T-helper 2 cell treated with Interferon-gamma antibody and Interleukin-4, amounts not matched to agents 5 μg/mL and 100 μg/mL, for 36 hours (primary cell): ENCODE measurements around the gene FNDC7.
"Not testable (repeated sequence)": the region's sequence is repeated elsewhere in the genome, so short reads cannot be mapped to it uniquely, and the experiment has no call there.

Experiments used
- DNase-seq: peaks from one replicate; pipeline ENCODE4 v3.0.0; 2021; ENCODE audit warnings: low spot score
- H3K27ac Mint-ChIP-seq: one replicate; pipeline ENCODE4 v1.8.0; 2021; ENCODE audit warnings: mild to moderate bottlenecking, mixed read lengths
- H3K27me3 Mint-ChIP-seq: one replicate; pipeline ENCODE4 v1.8.0; 2021; ENCODE audit warnings: low read depth, mixed read lengths
- H3K36me3 Mint-ChIP-seq: one replicate; pipeline ENCODE4 v1.8.0; 2021; ENCODE audit warnings: low read depth, mixed read lengths
- H3K4me1 Mint-ChIP-seq: one replicate; pipeline ENCODE4 v1.8.0; 2021; ENCODE audit warnings: low read depth, mixed read lengths
- H3K4me3 Mint-ChIP-seq: one replicate; pipeline ENCODE4 v1.8.0; 2022; ENCODE audit warnings: mild to moderate bottlenecking, moderate library complexity, mixed read lengths
- H3K9me3 Mint-ChIP-seq: one replicate; pipeline ENCODE4 v1.8.0; 2021; ENCODE audit warnings: mixed read lengths

Gene FNDC7

DNA sequence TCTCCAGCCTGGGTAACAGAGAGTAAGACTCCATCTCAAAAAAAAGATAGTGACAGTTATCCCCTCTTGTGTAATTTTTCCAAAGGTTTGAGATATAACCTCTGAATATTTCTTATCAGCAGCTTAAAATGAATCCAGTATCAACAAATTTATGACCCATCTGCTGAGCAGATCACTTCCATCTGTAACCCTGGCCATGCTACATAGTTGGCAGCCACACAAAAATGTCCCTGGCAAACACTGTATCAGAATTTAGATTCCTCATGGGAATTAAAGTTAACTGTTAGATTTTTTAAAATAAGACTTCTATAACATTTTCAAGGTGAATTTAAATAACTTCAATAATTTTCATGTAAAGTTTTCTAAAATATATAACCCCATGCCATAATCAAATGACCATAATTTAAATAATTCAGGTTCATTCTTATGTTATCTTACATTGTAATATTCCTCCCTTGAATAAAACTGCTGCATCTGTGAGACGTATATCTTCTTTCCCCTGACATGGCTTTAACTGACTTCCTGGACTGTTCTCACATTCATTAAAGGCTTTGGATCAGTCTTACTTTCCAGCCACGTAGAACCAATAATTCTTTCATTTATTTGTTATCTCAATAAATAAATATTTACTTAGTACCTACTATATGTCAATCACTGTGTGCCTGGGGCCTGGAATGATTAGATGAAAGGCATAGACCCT is 25.9 kb upstream of the FNDC7 start:
- H3K27ac Mint-ChIP-seq: no peak overlapping the region
- H3K4me1 Mint-ChIP-seq: peaks cover 13% of the 10 kb centered on the region
- H3K9me3 Mint-ChIP-seq: no peaks in the 10 kb centered on the region
- H3K27me3 Mint-ChIP-seq: peaks cover 15% of the 10 kb centered on the region
- H3K36me3 Mint-ChIP-seq: no peaks in the 10 kb centered on the region
- DNase-seq: no peak
- no peak overlapping the region for H3K4me3 Mint-ChIP-seq

DNA sequence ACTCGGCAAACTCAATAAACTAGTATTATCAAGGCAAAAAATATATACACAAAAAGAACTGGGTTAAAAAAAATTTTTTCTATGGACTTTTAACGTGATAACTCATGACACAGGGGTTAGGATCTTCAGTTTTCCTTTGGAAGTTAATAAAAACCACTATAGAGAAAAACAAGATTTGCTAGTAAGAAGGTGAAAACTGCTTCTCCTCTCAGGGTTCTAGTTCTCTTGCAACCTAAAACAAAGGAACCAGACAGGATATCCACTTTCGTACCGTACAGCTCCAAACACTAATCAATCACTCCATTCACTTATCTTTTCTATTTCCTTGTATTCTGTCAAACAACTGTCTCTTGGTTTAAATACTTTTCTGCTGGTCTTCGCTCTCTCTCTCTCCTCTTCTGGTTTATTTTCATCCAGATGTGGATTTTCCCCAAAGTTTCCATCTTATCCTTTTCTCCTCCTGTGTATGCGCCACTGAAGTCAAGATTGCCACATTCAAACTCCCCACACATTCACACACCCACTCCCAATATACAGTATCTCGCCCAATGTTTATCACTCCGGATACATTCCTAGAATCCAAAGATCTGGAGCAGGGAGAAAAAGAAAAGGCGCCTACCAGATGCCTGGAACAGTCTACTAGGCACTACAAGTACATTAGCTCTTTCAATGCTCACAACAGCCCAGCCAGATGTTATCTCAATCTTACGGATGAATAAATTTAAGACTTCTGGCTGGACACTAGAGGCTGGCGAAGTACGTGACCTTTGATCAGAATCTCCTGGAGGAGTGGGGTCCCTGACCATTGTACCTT is 21.4 kb upstream of the FNDC7 start:
- Mint-ChIP-seq H3K27ac (peak overlapping the region; percentile 100), H3K36me3 (peaks cover 34% of the 10 kb centered on the region), H3K4me1 (peaks cover 22% of the 10 kb centered on the region), H3K9me3 (no peaks in the 10 kb centered on the region), H3K4me3 (peak overlapping the region; percentile 100), H3K27me3 (peaks cover 9% of the 10 kb centered on the region)
- DNase-seq: no peak

DNA sequence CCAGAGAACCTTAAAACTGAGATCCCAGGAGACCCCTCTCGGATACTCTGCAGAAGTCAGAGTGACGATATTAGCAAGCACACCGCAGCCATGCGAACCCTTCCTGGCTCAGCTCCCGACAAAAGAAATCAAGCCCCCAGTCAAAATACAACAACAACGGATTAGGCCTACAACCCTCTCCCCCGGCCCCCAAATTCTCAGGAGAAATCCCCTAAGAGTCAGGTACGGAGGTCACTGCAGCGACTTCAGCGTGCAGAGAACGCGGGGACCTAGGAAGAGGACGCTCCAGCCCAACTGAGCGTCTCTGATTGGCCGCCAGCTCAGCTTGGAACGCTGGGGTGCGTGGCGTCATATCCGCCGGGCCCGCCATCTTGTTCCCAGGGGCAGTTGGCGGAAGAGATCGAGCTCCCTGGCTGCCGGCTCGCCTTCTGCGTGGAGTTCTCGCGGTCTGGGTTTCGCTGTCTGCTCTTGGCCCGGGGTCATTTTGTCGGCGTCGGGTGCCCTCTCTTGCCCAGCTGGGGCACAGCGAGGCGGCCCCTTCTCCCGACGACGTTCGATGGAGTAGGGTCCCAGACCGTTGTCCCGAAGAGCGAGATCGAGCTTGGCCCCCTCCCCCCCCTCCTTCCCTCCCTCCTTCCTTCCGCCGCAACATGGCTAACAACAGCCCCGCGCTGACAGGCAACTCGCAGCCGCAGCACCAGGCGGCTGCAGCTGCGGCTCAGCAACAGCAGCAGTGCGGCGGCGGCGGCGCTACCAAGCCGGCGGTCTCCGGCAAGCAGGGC is 20.6 kb upstream of the FNDC7 start, which contains the start of gene PRPF38B:
PRPF38B (plus strand) TSS at position 369 of the 782 bp plus-strand sequence; CDS start at position 651, 282 bp downstream.
- Mint-ChIP-seq H3K9me3 (no peaks in the 10 kb centered on the region), H3K4me1 (peaks cover 25% of the 10 kb centered on the region)

DNA sequence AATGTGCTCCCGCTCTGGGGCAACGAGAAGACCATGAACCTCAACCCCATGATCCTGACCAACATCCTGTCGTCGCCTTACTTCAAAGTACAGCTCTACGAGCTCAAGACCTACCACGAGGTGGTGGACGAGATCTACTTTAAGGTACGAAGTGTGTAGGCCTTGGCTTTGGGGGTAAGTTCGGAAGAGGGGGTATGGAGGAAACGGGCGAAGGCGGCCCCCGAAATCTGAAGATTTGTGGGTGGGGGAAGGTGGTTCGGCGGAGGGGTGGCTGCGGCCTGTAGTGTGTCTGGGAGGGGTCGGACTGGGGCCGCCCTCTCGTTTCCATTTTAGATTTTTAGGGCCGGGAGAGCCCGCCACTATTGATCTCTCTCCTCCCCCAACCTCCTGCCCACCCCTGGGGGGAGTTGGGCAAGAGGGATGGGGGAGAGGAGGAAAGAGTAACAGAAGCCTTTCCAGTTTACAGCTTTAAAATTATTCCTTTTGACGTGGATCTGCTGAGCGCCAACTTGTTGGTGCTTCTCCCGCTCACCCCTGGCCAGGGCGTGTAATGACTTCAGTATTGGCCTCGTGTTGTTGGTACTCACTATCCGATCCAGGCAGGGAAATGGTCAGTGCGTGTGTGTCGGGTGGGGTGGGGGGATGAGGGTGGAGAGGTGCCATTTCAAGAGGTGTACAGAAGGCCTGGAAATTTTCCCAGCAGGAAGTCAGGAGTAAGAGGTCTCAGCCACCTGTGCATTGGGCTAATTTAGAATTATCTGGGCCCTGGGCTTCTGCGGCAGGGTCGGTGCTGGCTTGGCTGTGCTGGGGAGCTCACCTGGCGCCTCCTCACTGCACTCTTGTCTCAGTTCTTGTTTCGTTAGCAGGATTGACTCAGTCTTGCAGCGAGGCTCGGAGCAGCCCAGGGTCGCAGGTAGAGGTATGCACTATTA is 19.7 kb upstream of the FNDC7 start:
- Mint-ChIP-seq H3K9me3 (no peaks in the 10 kb centered on the region), H3K4me3 (peak overlapping the region; percentile 100), H3K4me1 (peaks cover 31% of the 10 kb centered on the region), H3K36me3 (peaks cover 50% of the 10 kb centered on the region), H3K27ac (peak overlapping the region; percentile 100), H3K27me3 (peaks cover 6% of the 10 kb centered on the region)
- peak; percentile 31 for DNase-seq

More for the DNA sequence above, 20.6 kb upstream of the FNDC7 start, which contains the start of gene PRPF38B:
- H3K36me3 Mint-ChIP-seq: peaks cover 41% of the 10 kb centered on the region
- H3K27me3 Mint-ChIP-seq: peaks cover 9% of the 10 kb centered on the region
- peak within 1 kb of the TSS; percentile 100 for H3K27ac Mint-ChIP-seq
- peak within 1 kb of the TSS; percentile 100 for H3K4me3 Mint-ChIP-seq
- DNase-seq: peak; percentile 94

DNA sequence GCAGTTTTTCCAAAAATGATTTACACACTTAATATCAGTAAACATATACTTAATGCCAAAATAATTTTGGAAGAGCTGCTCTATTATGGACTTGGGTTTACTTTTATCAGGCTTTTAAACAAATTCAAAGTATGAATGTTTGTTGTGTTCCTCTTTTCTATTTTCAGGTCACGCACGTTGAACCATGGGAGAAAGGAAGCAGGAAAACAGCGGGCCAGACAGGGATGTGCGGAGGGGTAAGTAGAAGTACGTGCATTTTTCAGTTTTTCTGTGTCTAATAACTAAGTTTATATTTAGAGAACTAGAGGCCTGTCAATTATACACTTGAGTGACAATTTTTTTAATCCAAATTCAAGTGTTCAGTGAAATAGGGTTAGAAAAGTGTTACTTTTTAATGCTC is 17.2 kb upstream of the FNDC7 start:
- H3K4me3 Mint-ChIP-seq: peak overlapping the region; percentile 82
- DNase-seq: no peak
- no peaks in the 10 kb centered on the region for H3K9me3 Mint-ChIP-seq
- H3K36me3 Mint-ChIP-seq: peaks cover 74% of the 10 kb centered on the region
- no peaks in the 10 kb centered on the region for H3K27me3 Mint-ChIP-seq
- H3K27ac Mint-ChIP-seq: peak overlapping the region; percentile 54
- H3K4me1 Mint-ChIP-seq: peaks cover 50% of the 10 kb centered on the region

DNA sequence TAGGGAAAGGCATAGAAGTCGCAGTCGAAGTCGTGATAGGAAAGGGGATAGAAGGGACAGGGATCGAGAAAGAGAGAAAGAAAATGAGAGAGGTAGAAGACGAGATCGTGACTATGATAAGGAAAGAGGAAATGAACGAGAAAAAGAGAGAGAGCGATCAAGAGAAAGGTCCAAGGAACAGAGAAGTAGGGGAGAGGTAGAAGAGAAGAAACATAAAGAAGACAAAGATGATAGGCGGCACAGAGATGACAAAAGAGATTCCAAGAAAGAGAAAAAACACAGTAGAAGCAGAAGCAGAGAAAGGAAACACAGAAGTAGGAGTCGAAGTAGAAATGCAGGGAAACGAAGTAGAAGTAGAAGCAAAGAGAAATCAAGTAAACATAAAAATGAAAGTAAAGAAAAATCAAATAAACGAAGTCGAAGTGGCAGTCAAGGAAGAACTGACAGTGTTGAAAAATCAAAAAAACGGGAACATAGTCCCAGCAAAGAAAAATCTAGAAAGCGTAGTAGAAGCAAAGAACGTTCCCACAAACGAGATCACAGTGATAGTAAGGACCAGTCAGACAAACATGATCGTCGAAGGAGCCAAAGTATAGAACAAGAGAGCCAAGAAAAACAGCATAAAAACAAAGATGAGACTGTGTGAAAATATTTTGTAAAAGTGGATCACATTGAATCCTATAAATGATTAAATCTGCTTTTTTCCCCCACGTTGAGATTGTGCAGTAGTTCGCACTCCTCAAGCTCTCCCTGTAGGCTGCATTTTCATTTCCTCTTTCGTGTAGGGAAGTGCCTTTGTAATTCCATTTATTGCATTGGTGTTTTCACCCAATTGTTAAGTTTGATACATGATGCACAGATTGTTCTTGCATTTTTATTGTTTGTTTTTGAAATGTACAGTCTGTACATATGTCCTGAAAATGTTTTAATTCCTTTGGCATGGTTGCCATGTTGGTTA is 13.1 kb upstream of the FNDC7 start:
- DNase-seq: no peak
- Mint-ChIP-seq H3K4me1 (peaks cover 55% of the 10 kb centered on the region), H3K36me3 (peaks cover 75% of the 10 kb centered on the region), H3K4me3 (peak overlapping the region; percentile 81), H3K27ac (peak overlapping the region; percentile 84), H3K9me3 (no peaks in the 10 kb centered on the region), H3K27me3 (no peaks in the 10 kb centered on the region)

DNA sequence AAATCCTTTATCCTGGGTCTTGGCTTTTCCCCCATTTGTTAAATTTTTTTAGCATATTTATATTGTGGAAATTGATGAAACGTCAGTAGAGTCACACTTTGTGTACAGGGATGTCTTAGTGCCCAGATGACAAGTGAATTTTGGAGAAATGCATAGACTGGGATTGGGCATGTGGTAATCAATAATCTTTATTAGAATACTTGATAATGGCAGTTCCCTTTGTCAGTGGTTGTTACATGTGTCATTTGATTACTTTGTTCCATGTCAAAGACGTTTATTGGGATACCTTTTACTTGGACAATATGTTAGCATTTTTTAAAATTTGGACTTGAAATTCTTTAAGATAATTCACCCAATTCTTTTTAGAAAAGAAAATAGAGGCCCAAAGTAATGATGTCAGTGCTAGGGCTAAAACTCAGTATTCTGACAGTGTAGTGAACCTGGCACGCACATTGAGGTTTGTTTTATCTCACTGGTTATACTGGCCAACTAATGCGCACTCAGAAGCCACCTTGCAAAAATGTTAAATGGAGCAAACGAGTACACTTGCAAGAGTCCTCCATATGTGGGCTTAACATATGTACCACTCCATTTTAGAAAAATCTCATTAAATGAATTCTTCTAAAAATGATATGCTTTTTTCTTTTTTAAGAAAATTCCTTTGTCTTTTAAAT is 11.4 kb upstream of the FNDC7 start:
- H3K4me1 Mint-ChIP-seq: peaks cover 56% of the 10 kb centered on the region
- H3K27ac Mint-ChIP-seq: no peak overlapping the region

DNA sequence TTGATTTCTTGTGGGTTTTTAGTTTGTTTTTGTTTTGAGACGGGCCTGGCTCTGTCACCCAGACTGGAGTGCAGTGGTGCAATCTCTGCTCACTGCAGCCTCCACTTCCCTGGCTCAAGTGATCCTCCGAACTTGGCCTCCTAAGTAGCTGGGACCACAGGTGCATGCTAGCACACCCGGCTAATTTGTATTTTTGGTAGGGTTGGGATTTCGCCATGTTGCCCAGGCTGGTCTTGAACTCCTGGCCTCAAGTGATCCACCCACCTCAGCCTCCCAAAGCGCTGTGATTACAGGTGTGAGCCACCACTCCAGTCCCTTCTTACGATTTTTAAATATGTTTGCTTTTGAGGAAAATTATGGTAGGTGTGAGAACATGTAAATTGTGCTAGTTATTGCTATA is 10.6 kb upstream of the FNDC7 start:
- Mint-ChIP-seq H3K27ac (peak overlapping the region; percentile 10), H3K36me3 (peaks cover 57% of the 10 kb centered on the region), H3K4me1 (peaks cover 53% of the 10 kb centered on the region)
- not testable (repeated sequence) for H3K27me3 Mint-ChIP-seq, H3K4me3 Mint-ChIP-seq, DNase-seq, H3K9me3 Mint-ChIP-seq

More for the DNA sequence above, 11.4 kb upstream of the FNDC7 start:
- Mint-ChIP-seq H3K36me3 (peaks cover 64% of the 10 kb centered on the region), H3K9me3 (no peaks in the 10 kb centered on the region), H3K27me3 (no peaks in the 10 kb centered on the region), H3K4me3 (no peak overlapping the region)
- no peak for DNase-seq

DNA sequence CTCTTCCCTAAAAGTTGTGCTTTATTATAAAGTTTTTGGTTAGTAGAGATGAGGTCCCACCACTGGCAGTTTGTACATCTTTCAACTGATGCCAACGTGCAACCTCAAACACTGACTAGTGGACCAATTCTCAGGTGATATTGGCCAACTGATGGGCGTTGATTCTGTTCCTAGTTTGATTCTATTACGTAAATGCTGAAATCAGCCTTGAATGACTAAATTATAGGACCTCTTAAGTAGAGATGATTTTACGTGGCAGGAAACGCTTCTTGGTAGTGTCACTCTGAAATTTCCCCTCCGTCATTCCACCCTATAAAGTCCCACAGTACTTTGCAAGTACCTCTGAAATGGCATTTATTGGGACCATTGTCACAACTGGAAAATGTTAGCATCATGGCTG is 8.8 kb upstream of the FNDC7 start:
- peak; percentile 40 for DNase-seq
- peak overlapping the region; percentile 70 for H3K4me3 Mint-ChIP-seq
- H3K36me3 Mint-ChIP-seq: peaks cover 39% of the 10 kb centered on the region
- peaks cover 44% of the 10 kb centered on the region for H3K4me1 Mint-ChIP-seq
- peaks cover 4% of the 10 kb centered on the region for H3K27me3 Mint-ChIP-seq
- no peaks in the 10 kb centered on the region for H3K9me3 Mint-ChIP-seq
- H3K27ac Mint-ChIP-seq: peak overlapping the region; percentile 90

DNA sequence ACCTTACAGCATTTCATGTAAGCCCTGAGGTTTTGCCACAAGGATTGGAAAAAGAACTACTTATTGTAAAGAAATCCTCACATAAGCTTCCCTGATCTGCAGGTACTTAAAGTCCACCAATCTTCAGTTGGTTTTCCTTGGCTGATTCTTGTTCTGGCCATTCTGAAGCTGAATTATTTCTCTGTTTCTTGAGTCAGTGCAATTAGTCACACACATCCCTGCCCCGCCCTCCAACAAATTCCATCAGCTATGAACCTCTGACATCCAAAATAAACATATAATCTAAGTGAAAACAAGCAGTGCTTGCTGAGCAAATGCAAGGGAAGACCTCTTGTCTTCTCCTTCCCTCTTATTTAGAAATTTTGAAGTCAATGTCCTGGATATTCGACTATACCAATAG is 8.2 kb upstream of the FNDC7 start:
- Mint-ChIP-seq H3K9me3 (no peaks in the 10 kb centered on the region), H3K27ac (peak overlapping the region; percentile 90), H3K36me3 (peaks cover 33% of the 10 kb centered on the region), H3K27me3 (peaks cover 4% of the 10 kb centered on the region), H3K4me3 (peak overlapping the region; percentile 40), H3K4me1 (peaks cover 40% of the 10 kb centered on the region)
- no peak for DNase-seq

DNA sequence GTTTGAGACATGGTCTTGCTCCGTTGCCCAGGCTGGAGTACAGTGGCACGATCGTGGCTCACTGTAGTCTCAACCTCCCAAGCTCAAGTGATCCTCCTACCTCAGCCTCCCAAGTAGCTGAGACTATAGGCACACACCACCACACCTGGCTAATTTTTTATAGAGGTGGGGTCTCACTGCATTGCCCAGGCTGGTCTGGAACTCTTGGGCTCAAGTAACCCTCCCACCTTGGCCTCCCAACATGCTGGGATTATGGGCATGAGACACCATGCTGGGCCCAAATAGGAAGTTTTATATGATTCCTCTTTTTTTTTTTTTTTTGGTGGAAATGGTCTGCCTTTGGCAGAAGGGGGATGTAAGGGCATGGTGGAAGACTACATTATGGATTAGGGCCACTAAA is 6.1 kb upstream of the FNDC7 start:
- DNase-seq: no peak
- Mint-ChIP-seq H3K27me3 (peaks cover 6% of the 10 kb centered on the region), H3K4me3 (no peak overlapping the region), H3K9me3 (no peaks in the 10 kb centered on the region), H3K36me3 (peaks cover 14% of the 10 kb centered on the region), H3K27ac (no peak overlapping the region), H3K4me1 (peaks cover 33% of the 10 kb centered on the region)
